CD4-positive, alpha-beta T cell treated with Interleukin-17A for 4 hours (primary cell): ENCODE measurements around the gene CDPF1.

Source experiments
- DNase-seq: peaks from one replicate; pipeline ENCODE4 v3.0.0-alpha.2; 2020; ENCODE audit warnings: mixed read lengths

Gene CDPF1

DNA sequence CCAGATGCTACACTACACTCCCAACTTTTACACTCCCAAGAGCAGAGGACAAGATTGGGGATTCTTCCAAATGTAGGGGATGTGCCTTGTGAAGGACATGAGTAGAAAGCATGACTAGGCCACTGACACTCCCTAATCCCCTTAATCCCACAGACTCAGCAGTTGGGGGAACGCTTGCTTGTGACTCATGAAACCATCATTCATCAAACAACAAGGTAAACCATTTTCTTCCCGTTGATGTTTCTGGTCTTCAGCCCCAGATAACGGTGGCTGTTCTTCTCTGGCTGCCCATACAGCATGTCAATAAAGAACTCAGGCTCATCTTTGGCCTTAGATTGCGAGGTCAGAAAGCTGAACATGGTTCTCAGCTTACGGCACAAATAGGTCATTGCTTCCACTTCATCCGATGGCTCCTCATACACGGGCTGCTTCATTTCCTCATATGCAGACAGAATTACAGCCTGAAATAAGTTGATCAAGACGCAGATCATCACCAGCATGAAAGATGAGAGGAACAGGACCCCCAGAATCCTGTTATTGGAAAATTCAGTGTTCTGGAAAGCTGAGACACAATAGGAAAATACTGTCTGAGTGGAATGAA lies 6.4 kb upstream of the CDPF1 start:
- no peak for DNase-seq

DNA sequence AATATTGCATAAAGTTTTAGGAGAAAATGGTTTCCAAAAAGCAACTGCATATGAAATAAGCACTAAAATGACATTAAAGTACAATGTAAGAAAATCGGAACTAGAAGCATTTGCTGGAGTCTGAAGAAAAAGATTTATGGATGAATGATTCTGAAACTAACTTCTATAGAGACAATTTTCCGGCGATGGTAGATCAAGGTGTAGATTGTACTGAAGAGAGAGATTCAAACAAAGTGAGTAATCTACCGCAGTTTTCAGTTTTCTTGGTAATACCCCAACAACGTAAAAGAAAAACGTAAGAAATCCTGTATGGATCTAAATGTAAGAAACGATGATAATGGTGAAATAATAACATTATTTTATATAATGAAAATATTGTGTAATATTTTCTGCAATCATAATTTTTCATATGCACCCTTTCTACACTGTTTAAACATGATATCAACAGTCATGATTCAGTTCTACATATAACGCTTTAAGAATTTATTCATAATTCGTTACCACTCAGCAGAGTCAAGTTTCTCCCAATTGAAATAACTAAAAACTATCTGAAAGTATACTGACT lies 1.8 kb upstream of the CDPF1 start:
- no peak for DNase-seq

DNA sequence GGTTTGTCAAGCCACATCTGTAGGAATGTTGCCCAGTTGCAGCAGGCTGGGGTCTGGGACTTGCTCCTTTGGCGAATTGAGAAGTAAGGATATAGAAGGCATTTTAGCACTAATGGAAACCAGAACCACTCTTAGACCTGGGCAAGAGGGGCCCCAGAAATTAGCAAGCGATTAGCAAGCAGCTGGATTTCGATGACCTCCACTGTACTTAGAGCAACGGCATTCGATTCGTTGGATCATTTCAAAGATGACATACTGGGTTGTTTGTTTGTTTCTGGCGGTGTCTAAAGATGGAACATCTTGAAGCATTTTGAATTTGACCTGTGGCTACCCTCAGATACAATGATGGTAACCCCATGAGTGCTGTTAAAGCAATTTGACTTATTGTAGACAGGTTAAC lies 1.2 kb upstream of the CDPF1 start:
- DNase-seq: no peak

DNA sequence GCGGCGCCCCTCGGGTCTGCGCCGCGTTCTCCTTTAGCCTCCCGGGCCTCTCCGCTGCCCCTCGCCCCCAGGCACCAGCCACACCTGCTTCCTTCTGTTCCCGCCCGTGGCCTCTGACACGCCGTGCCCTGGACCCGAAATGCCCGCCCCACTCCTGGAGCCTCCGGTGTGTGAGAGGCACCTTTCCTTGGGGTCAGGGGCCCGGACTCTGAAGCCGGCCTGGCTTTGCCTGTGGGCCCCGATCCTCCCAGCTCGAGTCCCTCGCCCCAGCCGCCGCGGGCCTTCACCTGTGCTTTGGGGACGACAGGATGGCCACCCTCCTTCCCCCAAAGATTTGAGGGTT lies 661 bp upstream of the CDPF1 start:
- DNase-seq: no peak

- no peak for DNase-seq
Observed at GRCh38 chr22:46247443-46247975, 2.6 kb downstream of the CDPF1 start.

DNA sequence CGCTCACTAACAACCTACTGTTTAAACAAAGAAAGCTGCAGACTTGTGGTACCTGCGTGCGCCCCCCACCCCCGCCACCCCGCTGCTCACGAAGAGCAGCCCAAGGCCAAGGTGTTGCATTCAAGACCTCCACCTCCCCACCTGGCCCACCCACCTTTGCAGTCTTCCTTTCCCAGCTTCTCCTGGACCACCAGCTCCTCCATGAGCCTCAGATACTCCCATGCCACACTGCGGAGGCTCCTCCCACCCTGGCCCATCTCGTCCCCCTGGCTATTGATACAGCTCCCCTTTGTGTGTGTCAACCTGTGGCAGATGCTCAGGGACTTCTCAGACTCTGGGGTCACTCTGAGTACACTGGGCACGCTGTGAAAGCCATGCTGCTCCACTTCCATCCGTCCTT lies 3.9 kb downstream of the CDPF1 start:
- DNase-seq: no peak

DNA sequence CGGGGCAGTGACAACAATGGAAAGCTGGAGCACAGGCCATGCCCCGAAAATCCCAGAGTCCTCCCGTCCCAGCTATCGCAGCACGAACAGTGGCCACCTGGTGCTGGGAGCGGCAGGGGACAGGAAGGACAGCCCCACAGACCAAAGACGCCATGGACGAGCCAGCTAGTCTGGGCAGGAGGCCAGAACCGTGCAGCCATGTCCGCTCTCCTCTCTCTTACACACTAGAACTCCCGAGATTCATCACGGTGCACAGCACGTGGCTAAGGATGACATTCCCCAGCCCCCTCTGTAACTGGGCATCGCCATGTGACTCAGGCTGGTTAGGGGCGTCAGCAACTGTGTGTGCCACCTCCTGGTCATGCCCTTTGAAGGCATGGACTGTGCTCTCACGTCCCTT lies 4.6 kb downstream of the CDPF1 start:
- DNase-seq: no peak

GRCh38 chr22:46244771-46245170 lies 5.3 kb downstream of the CDPF1 start:
- no peak for DNase-seq

DNA sequence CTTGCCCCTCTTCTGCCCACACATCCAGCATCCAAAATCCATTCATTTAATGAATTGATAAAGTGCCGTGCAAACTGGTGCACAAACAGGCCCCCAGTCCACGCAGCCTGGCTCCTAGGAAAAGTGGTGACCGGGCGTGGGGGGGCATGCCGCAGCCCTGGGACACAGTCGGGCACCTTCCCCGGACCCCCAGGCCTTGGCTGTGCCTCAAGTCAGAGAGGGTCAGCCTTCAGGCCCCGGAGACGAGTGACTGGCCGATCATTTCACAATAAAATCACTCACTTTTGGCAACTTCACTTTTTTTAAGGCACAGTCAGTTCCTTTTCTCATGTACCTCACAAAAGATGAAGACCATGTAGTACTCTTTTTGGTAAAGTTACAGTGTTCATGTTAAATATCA lies 8.0 kb downstream of the CDPF1 start:
- DNase-seq: no peak

DNA sequence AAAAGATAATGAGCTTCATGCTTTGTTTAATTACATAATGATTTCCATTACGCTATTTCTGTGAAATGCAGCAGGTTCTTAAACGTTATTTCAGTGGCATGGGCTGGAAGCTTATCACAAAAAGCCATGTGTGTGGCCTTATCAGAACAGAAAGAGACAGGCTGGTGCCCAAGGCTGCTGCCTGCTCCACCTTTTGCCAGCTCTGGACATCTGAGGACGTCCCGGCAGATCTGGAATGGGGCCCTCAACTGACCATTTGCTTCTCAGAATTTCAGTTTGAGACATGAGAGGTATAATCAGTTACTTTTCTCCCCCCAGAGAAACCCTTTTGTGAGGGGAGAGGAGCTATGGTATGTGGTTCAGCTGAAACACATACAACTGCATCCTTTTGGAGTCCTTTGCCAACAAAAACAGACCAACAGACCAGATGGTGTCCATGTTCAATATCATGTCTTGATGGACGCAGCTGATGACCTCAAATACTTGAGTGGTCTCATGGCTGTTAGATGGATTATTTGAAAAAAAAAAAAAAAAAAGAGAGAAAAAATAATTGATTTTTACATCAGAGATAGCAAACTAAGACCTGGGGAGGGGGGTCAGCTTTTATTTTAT lies 8.6 kb downstream of the CDPF1 start:
- DNase-seq: no peak

GRCh38 chr22:46240907-46241306 lies 9.2 kb downstream of the CDPF1 start:
- DNase-seq: no peak

GRCh38 chr22:46240506-46240905 lies 9.6 kb downstream of the CDPF1 start:
- no peak for DNase-seq

DNA sequence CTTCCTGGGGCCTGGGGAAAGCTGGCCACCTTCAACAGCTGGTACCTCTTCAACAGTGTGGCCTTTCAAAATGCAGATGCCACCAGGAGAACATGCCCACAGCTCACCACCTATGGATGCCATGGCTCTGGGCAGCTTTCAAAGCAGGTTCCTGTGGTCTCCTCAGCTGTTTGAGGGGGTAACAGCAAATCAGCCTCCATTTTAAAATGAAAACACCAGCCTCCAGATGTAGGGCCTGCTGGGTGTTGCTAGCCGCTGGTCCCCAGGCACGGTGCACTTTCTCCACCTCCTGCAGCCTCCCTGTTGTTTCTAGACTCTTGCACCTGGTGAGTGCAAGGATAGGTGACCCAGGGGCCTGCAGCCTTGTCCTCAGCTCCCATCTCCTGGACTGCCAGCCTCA lies 10.0 kb downstream of the CDPF1 start:
- DNase-seq: no peak

DNA sequence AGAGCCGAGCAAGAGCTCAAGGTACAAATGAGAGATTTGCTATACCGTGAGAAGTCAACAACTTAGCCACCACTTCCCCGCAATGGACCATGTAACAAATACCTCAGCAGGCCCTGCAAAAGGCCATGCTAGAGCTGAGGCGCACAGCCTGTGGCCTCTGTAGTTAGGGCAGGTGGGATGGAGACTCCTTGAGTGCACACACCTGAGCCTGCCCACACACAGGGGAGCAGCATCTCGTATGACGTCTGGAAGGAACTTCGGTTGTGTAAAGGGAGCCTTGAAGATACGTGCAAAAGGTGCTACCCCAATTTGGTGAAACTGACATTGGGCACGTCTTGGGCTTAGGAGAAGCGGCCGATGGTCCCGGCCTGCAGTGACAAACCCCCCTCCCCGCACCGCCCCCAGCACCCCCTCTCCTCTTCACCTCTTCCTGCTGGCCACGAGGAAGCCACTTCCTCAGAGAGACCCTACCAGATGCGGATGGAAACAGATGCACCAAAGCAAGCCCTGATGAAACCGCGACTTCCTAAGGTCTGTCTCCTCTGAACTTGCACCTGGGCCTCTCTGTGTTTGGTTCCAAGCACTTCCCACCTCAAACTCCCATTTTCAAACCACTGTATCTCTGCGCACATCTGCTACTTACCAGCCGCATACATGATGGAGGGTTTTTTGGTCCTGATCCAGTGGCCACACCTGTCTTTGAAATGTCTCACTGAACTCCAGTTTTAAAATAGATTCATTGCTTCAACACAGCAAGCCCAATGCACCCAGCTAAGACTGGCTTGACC lies 10.6 kb downstream of the CDPF1 start:
- peak; percentile 25 for DNase-seq

GRCh38 chr22:46238541-46238940 lies 11.6 kb downstream of the CDPF1 start:
- DNase-seq: no peak

GRCh38 chr22:46237453-46238124 lies 12.5 kb downstream of the CDPF1 start:
- DNase-seq: no peak

GRCh38 chr22:46234969-46235368 lies 15.1 kb downstream of the CDPF1 start:
- no peak for DNase-seq

- DNase-seq: no peak
Observed at GRCh38 chr22:46233231-46233630, 16.9 kb downstream of the CDPF1 start.

DNA sequence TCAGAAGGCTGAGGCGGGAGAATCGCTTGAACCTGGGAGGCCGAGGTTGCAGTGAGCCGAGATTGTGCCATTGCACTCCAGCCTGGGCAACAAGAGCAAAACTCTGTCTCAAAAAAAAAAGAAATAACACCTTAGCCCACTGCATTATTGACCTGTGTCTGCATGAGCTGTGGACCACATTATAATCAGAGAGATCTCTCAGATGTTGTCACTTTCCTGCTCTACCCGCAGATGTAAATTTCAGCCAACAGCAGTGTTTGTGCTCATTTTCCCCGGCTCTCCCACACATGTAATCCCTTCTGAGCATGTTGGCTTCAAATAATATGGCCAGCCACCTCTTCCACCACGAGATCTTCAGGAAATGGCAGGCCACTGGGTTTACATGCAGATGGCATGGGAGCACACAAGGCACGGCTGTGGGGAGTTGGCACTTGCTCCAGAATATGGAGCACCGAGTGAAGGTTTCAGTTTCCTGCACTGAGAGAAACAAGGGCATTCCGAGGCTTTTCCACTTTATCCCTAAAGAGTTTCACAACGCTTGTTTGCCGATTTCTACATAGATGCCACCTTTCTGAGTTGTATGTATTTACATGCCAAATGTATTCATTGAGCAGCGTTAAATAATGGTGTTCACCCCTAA lies 19.7 kb downstream of the CDPF1 start:
- DNase-seq: no peak

DNA sequence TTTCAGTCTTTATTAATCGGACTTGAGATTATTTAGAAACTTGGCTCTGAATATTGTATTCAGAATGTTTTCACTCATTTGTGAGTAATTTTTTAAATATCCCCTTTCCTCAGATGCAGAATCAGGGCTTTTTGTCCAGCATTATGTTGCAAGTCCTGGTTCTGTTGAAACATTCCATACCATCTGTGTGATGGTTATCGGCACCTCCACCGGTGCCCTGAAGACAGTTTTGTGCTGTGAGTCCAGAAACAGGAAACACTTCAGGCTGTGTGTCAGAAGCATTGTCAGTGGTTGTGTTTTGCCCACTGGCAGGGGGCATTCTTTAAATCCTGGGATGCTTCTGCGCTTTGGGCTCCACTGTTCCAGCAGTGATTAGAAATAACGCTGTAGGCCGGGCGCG lies 20.4 kb downstream of the CDPF1 start:
- DNase-seq: no peak

DNA sequence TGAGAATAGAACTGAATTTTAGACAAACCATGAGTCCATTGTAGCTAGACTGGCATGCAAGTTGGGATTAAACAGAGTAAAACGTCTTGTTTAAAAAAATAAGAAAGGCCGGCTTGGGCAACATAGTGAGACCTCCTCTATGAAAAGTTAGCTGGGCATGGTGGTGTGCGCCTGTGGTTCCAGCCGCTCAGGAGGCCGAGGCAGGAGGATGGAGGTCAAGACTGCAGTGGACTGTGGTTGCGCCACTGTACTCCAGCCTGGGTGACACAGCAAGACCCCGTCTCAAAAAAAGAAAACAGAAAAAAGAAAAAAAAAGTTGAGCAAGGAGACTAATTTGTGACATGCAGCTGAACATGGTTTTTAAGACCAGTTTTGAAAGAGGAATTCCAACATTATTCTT lies 23.5 kb downstream of the CDPF1 start:
- no peak for DNase-seq

- DNase-seq: no peak
Observed at GRCh38 chr22:46225631-46226030, 24.5 kb downstream of the CDPF1 start.

- no peak for DNase-seq
Observed at GRCh38 chr22:46224898-46225290, 25.2 kb downstream of the CDPF1 start.
